ENCODE data around the gene L1TD1.
"Not testable (repeated sequence)": the region's sequence is repeated elsewhere in the genome, so short reads cannot be mapped to it uniquely, and the experiment has no call there.

Gene L1TD1

GRCh38 chr1:62194651-62195544 is at the start of gene L1TD1:
L1TD1 (plus strand) TSS chr1:62194849; CDS start chr1:62206629, 11,780 bp downstream.
- no peak for DNase-seq

- DNase-seq, result no peak
These were observed 34.7 kb upstream of the L1TD1 start for GRCh38 chr1:62159940-62160348.

- no peak for DNase-seq
These were observed 32.9 kb upstream of the L1TD1 start for GRCh38 chr1:62161711-62162110.

- not testable (repeated sequence) for DNase-seq
These were observed 24.3 kb upstream of the L1TD1 start for GRCh38 chr1:62170380-62170779.

- DNase-seq, result no peak
These were observed 19.0 kb upstream of the L1TD1 start for GRCh38 chr1:62175568-62176179.

GRCh38 chr1:62176597-62177312 is 17.9 kb upstream of the L1TD1 start:
- no peak for DNase-seq

- DNase-seq, result no peak
These were observed 17.0 kb upstream of the L1TD1 start for GRCh38 chr1:62177621-62178020.

GRCh38 chr1:62178372-62178771 is 16.3 kb upstream of the L1TD1 start:
- no peak for DNase-seq

GRCh38 chr1:62180054-62180453 is 14.6 kb upstream of the L1TD1 start:
- not testable (repeated sequence) for DNase-seq

GRCh38 chr1:62180639-62181038 is 14.0 kb upstream of the L1TD1 start:
- DNase-seq, result no peak

- no peak for DNase-seq
These were observed 13.1 kb upstream of the L1TD1 start for GRCh38 chr1:62181532-62181931.

- DNase-seq, result not testable (repeated sequence)
These were observed 12.5 kb upstream of the L1TD1 start for GRCh38 chr1:62182157-62182556.

- not testable (repeated sequence) for DNase-seq
These were observed 11.3 kb upstream of the L1TD1 start for GRCh38 chr1:62183164-62184020.

GRCh38 chr1:62184336-62184735 is 10.3 kb upstream of the L1TD1 start:
- no peak for DNase-seq

- not testable (repeated sequence) for DNase-seq
These were observed 9.4 kb upstream of the L1TD1 start for GRCh38 chr1:62185233-62185632.

GRCh38 chr1:62185677-62186076 is 9.0 kb upstream of the L1TD1 start:
- no peak for DNase-seq

GRCh38 chr1:62187548-62187947 is 7.1 kb upstream of the L1TD1 start:
- no peak for DNase-seq

- no peak for DNase-seq
These were observed 6.5 kb upstream of the L1TD1 start for GRCh38 chr1:62188111-62188510.

GRCh38 chr1:62196086-62196690 is 1.5 kb downstream of the L1TD1 start:
- DNase-seq, result no peak

- no peak for DNase-seq
These were observed 3.6 kb downstream of the L1TD1 start for GRCh38 chr1:62198069-62198780.

- DNase-seq, result no peak
These were observed 4.1 kb downstream of the L1TD1 start for GRCh38 chr1:62198781-62199125.

- DNase-seq, result no peak
These were observed 12.5 kb downstream of the L1TD1 start for GRCh38 chr1:62207187-62207586.

All from activated T-cell treated with anti-CD3 and anti-CD28 coated beads for 4 hours (primary cell).